Neural progenitor cell (in vitro differentiated cells): ENCODE measurements around the gene GSE1. TPM values are rescaled to one million over a fixed set of nuclear protein-coding genes. Genes with fewer than 3 reads are reported as not detected.

Source experiments
- DNase-seq: peaks from one replicate; pipeline ENCODE4 v3.0.0-alpha.2; 2016; ENCODE audit warnings: low spot score
- H2AFZ ChIP-seq: fragments of 200-600 bp; sonication (generic); replicated peaks from 2 replicates; pipeline ENCODE4 v1.6.1; 2016; ENCODE audit warnings: antibody characterized with exemption
- H3F3A ChIP-seq: fragments of 200-600 bp; sonication (generic); 2 replicates; pipeline ENCODE4 v1.6.1; 2016; ENCODE audit warnings: antibody characterized with exemption, low read depth
- H3K27ac ChIP-seq: fragments of 200-600 bp; sonication (generic); 2 replicates; pipeline ENCODE4 v1.5.1; 2016; ENCODE audit warnings: mild to moderate bottlenecking
- H3K27me3 ChIP-seq: fragments of 200-600 bp; sonication (generic); 2 replicates; pipeline ENCODE4 v1.6.1; 2016; ENCODE audit warnings: mild to moderate bottlenecking, moderate library complexity
- H3K36me3 ChIP-seq: fragments of 200-600 bp; sonication (generic); 2 replicates; pipeline ENCODE4 v1.5.1; 2016
- H3K4me1 ChIP-seq: fragments of 200-600 bp; sonication (generic); 2 replicates; pipeline ENCODE4 v1.6.1; 2016; ENCODE audit warnings: mixed run types
- H3K4me2 ChIP-seq: fragments of 200-600 bp; sonication (generic); 2 replicates; pipeline ENCODE4 v1.6.1; 2016
- H3K4me3 ChIP-seq: fragments of 200-600 bp; sonication (generic); 2 replicates; pipeline ENCODE4 v1.5.1; 2016
- H3K79me2 ChIP-seq: fragments of 200-600 bp; sonication (generic); 2 replicates; pipeline ENCODE4 v1.6.1; 2016; ENCODE audit warnings: low read depth
- H3K9ac ChIP-seq: fragments of 200-600 bp; sonication (generic); 2 replicates; pipeline ENCODE4 v1.6.1; 2016
- H3K9me3 ChIP-seq: fragments of 200-600 bp; sonication (generic); 2 replicates; pipeline ENCODE4 v1.5.1; 2016; ENCODE audit warnings: low read depth
- H4K20me1 ChIP-seq: fragments of 200-600 bp; sonication (generic); 2 replicates; pipeline ENCODE4 v1.6.1; 2016; ENCODE audit warnings: low read depth
- H3K27ac Mint-ChIP-seq: 3 replicates; pipeline ENCODE4 v1.8.0; 2021; ENCODE audit warnings: mixed read lengths
- H3K27me3 Mint-ChIP-seq: 2 replicates; pipeline ENCODE4 v1.8.0; 2022; ENCODE audit warnings: low read depth, mild to moderate bottlenecking, inconsistent platforms, moderate library complexity, mixed read lengths; ENCODE audit not compliant: insufficient read depth
- H3K36me3 Mint-ChIP-seq: 3 replicates; pipeline ENCODE4 v1.8.0; 2021; ENCODE audit warnings: mixed read lengths
- H3K4me1 Mint-ChIP-seq: 3 replicates; pipeline ENCODE4 v1.8.0; 2021; ENCODE audit warnings: mixed read lengths
- H3K4me3 Mint-ChIP-seq: 3 replicates; pipeline ENCODE4 v1.8.0; 2021; ENCODE audit warnings: mild to moderate bottlenecking, moderate library complexity, mixed read lengths
- H3K9me3 Mint-ChIP-seq: 3 replicates; pipeline ENCODE4 v1.8.0; 2020; ENCODE audit warnings: mixed read lengths
- EZH2 ChIP-seq: fragments of 200-600 bp; sonication (generic); IDR thresholded peaks from 2 replicates; pipeline ENCODE4 v1.6.1; 2017; ENCODE audit warnings: antibody characterized with exemption, mild to moderate bottlenecking, moderate library complexity
- EZH2phosphoT487 ChIP-seq: fragments of 200-600 bp; sonication (generic); IDR thresholded peaks from 2 replicates; pipeline ENCODE4 v1.6.1; 2017; ENCODE audit warnings: antibody characterized with exemption
- total RNA-seq: library from RNA; depleted of rRNA; stranded (reverse); fragments of >200 nt; gene quantifications from 2 replicates; pipeline ENCODE4 v1.2.3, GENCODE V29; 2015; ENCODE audit warnings: low replicate concordance
- TF ChIP-seq, protein P1 (sequence below): fragments of 200-600 bp; sonication (generic); IDR thresholded peaks from 2 replicates; pipeline ENCODE4 v1.5.1; 2017; ENCODE audit warnings: antibody characterized with exemption, mild to moderate bottlenecking

The GSE1 gene
- total RNA-seq, 1 donor from 2014 or later = 7.7 TPM

- peaks cover 32% of the 10 kb centered on the region for H3K27me3 Mint-ChIP-seq
- peak overlapping the region; percentile 16 for H3K4me3 Mint-ChIP-seq
- no peak for DNase-seq
- peaks cover 5% of the 10 kb centered on the region for H3K9me3 Mint-ChIP-seq
- peak overlapping the region; percentile 65 for H3K4me2 ChIP-seq
- H4K20me1 ChIP-seq = peaks cover 29% of the 10 kb centered on the region
- H3K4me3 ChIP-seq = peak overlapping the region; percentile 20
- peaks cover 77% of the 10 kb centered on the region for H3F3A ChIP-seq
- TF ChIP-seq, protein P1, sequence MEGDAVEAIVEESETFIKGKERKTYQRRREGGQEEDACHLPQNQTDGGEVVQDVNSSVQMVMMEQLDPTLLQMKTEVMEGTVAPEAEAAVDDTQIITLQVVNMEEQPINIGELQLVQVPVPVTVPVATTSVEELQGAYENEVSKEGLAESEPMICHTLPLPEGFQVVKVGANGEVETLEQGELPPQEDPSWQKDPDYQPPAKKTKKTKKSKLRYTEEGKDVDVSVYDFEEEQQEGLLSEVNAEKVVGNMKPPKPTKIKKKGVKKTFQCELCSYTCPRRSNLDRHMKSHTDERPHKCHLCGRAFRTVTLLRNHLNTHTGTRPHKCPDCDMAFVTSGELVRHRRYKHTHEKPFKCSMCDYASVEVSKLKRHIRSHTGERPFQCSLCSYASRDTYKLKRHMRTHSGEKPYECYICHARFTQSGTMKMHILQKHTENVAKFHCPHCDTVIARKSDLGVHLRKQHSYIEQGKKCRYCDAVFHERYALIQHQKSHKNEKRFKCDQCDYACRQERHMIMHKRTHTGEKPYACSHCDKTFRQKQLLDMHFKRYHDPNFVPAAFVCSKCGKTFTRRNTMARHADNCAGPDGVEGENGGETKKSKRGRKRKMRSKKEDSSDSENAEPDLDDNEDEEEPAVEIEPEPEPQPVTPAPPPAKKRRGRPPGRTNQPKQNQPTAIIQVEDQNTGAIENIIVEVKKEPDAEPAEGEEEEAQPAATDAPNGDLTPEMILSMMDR = no peak
- TF ChIP-seq EZH2 = no peak
- TF ChIP-seq EZH2phosphoT487 = no peak
- peaks cover 94% of the 10 kb centered on the region for H3K4me1 ChIP-seq
- H3K79me2 ChIP-seq = no peaks in the 10 kb centered on the region
- no peaks in the 10 kb centered on the region for H3K9me3 ChIP-seq
- H3K4me1 Mint-ChIP-seq = peaks cover 86% of the 10 kb centered on the region
- peaks cover 22% of the 10 kb centered on the region for H3K27me3 ChIP-seq
- no peak overlapping the region for H3K9ac ChIP-seq
- no peak overlapping the region for H3K27ac Mint-ChIP-seq
- no peak overlapping the region for H3K27ac ChIP-seq
- no peaks in the 10 kb centered on the region for H3K36me3 Mint-ChIP-seq
- no peaks in the 10 kb centered on the region for H3K36me3 ChIP-seq
- no peak overlapping the region for H2AFZ ChIP-seq
Observed at GRCh38 chr16:85584267-85584666, 28.9 kb upstream of the GSE1 start.

- Histone ChIP-seq H3K4me2 (peak overlapping the region; percentile 65), H3K27me3 (peaks cover 22% of the 10 kb centered on the region), H3K27ac (no peak overlapping the region), H3K9ac (no peak overlapping the region), H3K9me3 (no peaks in the 10 kb centered on the region), H3K4me1 (peaks cover 89% of the 10 kb centered on the region), H3F3A (peaks cover 76% of the 10 kb centered on the region), H3K4me3 (no peak overlapping the region), H3K36me3 (no peaks in the 10 kb centered on the region), H2AFZ (no peak overlapping the region), H4K20me1 (peaks cover 25% of the 10 kb centered on the region), H3K79me2 (no peaks in the 10 kb centered on the region)
- no peaks in the 10 kb centered on the region for H3K36me3 Mint-ChIP-seq
- no peak overlapping the region for H3K27ac Mint-ChIP-seq
- peaks cover 3% of the 10 kb centered on the region for H3K9me3 Mint-ChIP-seq
- peak overlapping the region; percentile 16 for H3K4me3 Mint-ChIP-seq
- no peak for DNase-seq
- H3K4me1 Mint-ChIP-seq = peaks cover 80% of the 10 kb centered on the region
- TF ChIP-seq, protein P1 = no peak
- TF ChIP-seq EZH2 = no peak
- TF ChIP-seq EZH2phosphoT487 = no peak
- H3K27me3 Mint-ChIP-seq = peaks cover 27% of the 10 kb centered on the region
Observed at GRCh38 chr16:85584819-85585282, 28.3 kb upstream of the GSE1 start.

GRCh38 chr16:85585711-85586110 lies 27.4 kb upstream of the GSE1 start:
- Histone ChIP-seq H3K9ac (no peak overlapping the region), H3K4me1 (peaks cover 80% of the 10 kb centered on the region), H3K4me3 (no peak overlapping the region), H3K36me3 (no peaks in the 10 kb centered on the region), H3F3A (peaks cover 73% of the 10 kb centered on the region), H3K9me3 (no peaks in the 10 kb centered on the region), H3K27ac (no peak overlapping the region), H3K4me2 (no peak overlapping the region), H3K79me2 (no peaks in the 10 kb centered on the region), H2AFZ (no peak overlapping the region), H4K20me1 (peaks cover 25% of the 10 kb centered on the region), H3K27me3 (peaks cover 22% of the 10 kb centered on the region)
- Mint-ChIP-seq H3K36me3 (no peaks in the 10 kb centered on the region), H3K27me3 (peaks cover 23% of the 10 kb centered on the region), H3K4me3 (no peak overlapping the region), H3K27ac (no peak overlapping the region), H3K4me1 (peaks cover 71% of the 10 kb centered on the region), H3K9me3 (no peaks in the 10 kb centered on the region)
- TF ChIP-seq EZH2 (no peak), EZH2phosphoT487 (no peak)
- TF ChIP-seq, protein P1 = no peak
- no peak for DNase-seq
